Stimulated activated CD4-positive, alpha-beta T cell treated with anti-CD3 and anti-CD28 coated beads, Interleukin-15, amount 100 ng/mL, for 1 hour (primary cell): ENCODE measurements around the gene TGM5.
"Not testable (repeated sequence)": the region's sequence is repeated elsewhere in the genome, so short reads cannot be mapped to it uniquely, and the experiment has no call there.

Source experiments
- DNase-seq, 2 donors: peaks; one replicate each; pipeline ENCODE4 v3.0.0-alpha.2; 2020; ENCODE audit warnings: low read depth in 1 of 2, low spot score in 1 of 2

TGM5 gene

GRCh38 chr15:43218908-43219706, 47.6 kb downstream of the TGM5 start:
- DNase-seq = no peak

GRCh38 chr15:43215961-43216360, 50.8 kb downstream of the TGM5 start:
- DNase-seq = no peak

- DNase-seq = no peak
Measured at GRCh38 chr15:43214592-43215295, 52.0 kb downstream of the TGM5 start.

GRCh38 chr15:43214169-43214568, 52.6 kb downstream of the TGM5 start:
- no peak for DNase-seq

- no peak for DNase-seq
Measured at GRCh38 chr15:43213466-43213865, 53.3 kb downstream of the TGM5 start.

- no peak for DNase-seq
Measured at GRCh38 chr15:43212951-43213350, 53.8 kb downstream of the TGM5 start.

GRCh38 chr15:43212299-43212698, 54.4 kb downstream of the TGM5 start:
- DNase-seq = no peak

- DNase-seq = no peak
Measured at GRCh38 chr15:43211224-43211735, 55.4 kb downstream of the TGM5 start.

GRCh38 chr15:43210807-43211206, 55.9 kb downstream of the TGM5 start:
- DNase-seq = no peak

- DNase-seq = no peak
Measured at GRCh38 chr15:43210172-43210745, 56.5 kb downstream of the TGM5 start.

- DNase-seq = no peak
Measured at GRCh38 chr15:43209059-43209824, 57.5 kb downstream of the TGM5 start.

GRCh38 chr15:43208052-43209002, 58.4 kb downstream of the TGM5 start:
- DNase-seq = no peak

GRCh38 chr15:43207024-43207423, 59.7 kb downstream of the TGM5 start:
- DNase-seq = no peak

GRCh38 chr15:43206054-43206453, 60.7 kb downstream of the TGM5 start:
- no peak for DNase-seq

GRCh38 chr15:43204016-43204901, 62.5 kb downstream of the TGM5 start:
- peak in 1 of 2 donors; percentile 23 for DNase-seq

- no peak for DNase-seq
Measured at GRCh38 chr15:43199945-43200488, 66.7 kb downstream of the TGM5 start.

- no peak for DNase-seq
Measured at GRCh38 chr15:43198992-43199391, 67.7 kb downstream of the TGM5 start.

GRCh38 chr15:43198556-43198955, 68.2 kb downstream of the TGM5 start:
- DNase-seq = not testable (repeated sequence)

GRCh38 chr15:43197773-43198172, 69.0 kb downstream of the TGM5 start:
- DNase-seq = not testable (repeated sequence)
